SK-MEL-5 (cell line): Measurements from ENCODE around the gene ARSB. TPM values are rescaled to one million over a fixed set of nuclear protein-coding genes. Genes with fewer than 3 reads are reported as not detected.
"Not testable (repeated sequence)": the region's sequence is repeated elsewhere in the genome, so short reads cannot be mapped to it uniquely, and the experiment has no call there.

Experiments
- DNase-seq: peaks from one replicate; pipeline ENCODE4 v3.0.0-alpha.2; 2016; ENCODE audit warnings: low read depth, low spot score
- in situ Hi-C: cut with HindIII; loops from 2 replicates; pipeline ENCODE4 v1.10.0; 2016; ENCODE audit warnings: low sequenced_read_pairs, high pct_unique_total_duplicates, low pct_unique_long_range_greater_than_20kb
- total RNA-seq: library from RNA; depleted of rRNA; stranded (reverse); fragments of >200 nt; shearing (Covaris generic); gene quantifications from 2 replicates; pipeline ENCODE4 v1.2.3, GENCODE V29; 2014

The ARSB gene
- total RNA-seq, 1 experiment from 2014 or later = 25.7 TPM

DNA sequence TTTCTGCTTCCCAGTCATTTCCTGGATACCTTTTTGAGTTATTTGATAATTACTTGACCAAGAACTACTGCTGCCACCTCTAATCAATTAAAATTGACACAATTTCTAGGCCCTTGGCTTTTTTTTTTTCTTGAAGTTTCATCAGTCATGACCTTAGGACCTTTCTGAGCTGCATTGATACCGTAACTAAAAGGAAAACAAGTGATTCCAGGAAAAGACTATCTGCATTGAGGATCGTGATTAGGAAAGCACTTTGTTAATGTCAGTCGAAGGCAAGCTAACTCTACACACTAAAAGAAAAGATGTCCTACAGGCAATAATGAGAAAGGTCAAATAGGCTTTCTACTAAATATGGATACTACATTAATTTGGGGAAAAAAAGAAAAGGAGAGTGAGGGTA, 69.9 kb downstream of the ARSB start:
- no peak for DNase-seq
- in situ Hi-C loops = no loop called here

DNA sequence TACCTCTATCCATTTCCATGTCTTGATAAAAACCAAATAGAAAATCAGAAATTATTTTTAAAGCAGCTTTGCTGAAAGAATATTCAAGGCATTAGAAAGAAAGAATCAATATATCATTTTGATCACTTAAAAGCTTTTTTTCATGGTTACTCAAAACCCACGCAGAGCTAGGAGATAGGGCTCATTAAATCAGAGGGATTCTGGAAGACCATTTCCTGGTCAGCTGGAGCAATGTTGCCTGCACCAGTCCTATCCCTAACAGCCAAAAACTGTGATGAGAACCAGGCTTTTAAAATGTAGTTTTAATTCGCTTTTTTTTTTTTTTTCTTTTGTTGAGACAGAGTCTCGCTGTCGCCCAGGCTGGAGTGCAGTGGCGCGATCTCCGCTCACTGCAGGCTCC, 72.3 kb downstream of the ARSB start:
- no peak for DNase-seq
- in situ Hi-C loops = no loop called here

DNA sequence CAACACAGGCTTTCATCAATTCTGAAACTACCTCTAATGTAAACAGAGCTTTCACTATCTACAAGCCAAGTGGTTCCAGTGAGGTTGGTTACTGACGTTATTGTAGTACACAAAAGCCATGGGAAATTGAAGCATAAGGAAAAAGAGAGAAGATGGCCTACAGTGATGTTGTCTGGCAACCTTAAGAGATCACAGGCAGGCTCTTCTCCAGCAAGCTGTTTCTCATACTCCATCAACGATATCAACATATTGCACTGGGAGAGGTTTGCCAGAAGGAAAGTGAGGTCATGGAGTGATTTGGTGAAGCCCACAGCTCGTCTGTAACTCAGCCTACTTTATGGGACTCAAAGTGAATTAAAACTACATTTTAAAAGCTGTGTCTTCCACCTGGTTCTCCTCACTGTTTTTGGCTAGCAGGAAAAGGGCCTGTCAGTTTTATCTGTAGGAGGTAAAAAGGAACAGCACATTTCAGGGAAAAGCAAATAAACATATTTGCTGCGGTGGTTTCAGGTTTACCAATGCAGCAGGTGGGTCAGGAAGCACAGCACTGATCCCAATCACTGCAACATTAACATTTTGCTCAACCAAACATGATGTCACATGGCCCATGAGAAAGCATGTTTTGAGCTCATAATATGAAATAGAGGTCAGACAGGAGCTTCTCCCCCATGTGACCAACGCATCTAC, 72.9 kb downstream of the ARSB start:
- no peak for DNase-seq
- in situ Hi-C loops = no loop called here

DNA sequence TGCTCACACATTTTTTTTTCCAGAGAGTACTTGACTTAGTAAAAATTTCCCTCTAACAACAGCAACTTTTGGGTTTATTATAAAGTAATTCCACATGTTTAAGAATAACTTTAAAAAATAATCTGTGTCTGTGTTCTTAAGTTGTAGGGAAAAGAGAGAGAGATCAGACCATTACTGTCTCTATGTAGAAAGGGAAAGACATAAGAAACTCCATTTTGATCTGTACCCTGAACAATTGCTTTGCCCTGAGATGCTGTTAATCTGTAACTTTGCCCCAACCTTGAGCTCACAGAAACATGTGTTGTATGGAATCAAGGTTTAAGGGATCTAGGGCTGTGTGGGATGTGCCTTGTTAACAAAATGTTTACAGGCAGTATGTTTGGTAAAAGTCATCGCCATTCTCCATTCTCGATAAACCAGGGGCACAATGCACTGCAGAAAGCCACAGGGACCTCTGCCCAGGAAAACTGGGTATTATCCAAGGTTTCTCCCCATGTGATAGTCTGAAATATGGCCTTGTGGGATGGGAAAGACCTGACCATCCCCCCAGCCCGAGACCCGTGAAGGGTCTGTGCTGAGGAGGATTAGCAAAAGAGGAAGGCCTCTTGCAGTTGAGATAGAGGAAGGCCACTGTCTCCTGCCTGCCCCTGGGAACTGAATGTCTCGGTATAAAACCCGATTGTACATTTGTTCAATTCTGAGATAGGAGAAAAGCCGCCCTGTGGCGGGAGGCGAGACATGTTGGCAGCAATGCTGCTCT, 75.7 kb downstream of the ARSB start:
- DNase-seq, in situ Hi-C loops: not testable (repeated sequence)

DNA sequence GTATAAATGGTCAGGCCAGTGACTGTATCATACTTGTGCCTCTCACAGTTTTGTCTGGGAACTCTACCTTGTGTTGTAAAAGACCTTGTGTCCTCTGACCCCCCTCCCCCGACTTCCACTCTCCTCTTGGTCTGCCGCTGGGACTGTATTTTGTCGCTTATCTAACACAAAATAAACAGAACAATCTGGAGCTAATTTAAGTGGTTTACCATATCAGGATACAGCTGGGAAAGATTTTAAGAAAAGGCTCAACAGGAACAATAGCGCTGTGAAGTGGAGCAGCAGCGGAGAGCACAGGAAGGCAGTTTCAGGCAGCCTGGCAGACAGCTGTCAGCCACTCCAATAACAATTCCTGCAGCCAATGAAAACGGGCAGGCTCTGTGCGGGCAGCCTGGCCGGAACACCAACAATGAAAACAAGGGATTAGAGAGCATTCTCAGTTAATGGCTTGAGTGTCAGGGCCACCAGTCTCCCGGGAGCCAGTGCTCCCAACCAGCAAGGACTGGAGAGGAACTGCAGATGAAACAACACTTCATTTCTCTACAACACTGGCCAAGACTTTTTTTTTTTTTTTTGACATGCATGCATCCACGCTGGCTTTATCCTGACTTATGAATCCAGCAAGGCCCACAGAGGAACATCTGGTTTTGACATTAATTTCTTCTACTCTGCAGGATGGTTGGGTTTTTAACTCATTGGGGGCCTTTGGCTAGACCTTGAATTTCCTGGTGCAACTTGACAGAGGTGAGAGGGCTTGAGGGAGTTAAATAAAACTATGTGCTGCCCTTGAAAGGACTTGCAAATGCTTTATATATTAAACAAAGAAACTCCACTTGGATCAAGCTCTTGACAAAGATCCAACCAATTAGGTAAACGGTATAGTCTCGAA, 76.7 kb downstream of the ARSB start:
- DNase-seq = no peak
- in situ Hi-C loops = no loop called here

DNA sequence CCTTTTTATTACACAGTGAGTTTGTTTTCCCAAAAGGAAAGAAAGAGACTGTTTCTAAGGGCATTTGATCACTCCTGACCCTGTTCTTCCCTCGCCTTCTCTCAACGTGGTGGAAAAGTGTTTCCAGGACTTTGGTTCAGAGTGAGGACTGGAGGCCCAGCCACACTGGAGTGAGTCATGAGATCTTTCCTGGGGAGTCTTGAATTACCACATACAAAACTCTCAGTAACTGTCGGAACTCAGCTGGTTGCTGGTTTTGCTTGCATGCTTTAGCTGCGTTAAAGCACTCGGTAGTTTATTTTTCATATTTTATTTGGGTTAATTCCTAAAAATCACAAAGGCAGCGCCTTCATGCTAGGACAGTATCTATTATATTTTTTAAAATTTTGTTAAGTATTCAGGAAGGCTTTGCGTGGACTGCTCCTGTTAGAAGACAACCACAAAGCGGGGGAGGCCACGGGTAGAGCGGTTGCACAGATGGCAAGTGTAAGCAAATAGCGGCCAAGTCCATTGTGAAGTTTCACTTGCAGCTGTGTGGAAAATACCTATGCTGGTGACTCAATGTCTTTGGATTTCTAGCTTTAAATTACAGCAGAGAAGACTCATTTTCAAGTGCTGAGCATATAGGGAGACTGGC, 77.7 kb downstream of the ARSB start:
- in situ Hi-C loops = no loop called here
- DNase-seq = no peak

DNA sequence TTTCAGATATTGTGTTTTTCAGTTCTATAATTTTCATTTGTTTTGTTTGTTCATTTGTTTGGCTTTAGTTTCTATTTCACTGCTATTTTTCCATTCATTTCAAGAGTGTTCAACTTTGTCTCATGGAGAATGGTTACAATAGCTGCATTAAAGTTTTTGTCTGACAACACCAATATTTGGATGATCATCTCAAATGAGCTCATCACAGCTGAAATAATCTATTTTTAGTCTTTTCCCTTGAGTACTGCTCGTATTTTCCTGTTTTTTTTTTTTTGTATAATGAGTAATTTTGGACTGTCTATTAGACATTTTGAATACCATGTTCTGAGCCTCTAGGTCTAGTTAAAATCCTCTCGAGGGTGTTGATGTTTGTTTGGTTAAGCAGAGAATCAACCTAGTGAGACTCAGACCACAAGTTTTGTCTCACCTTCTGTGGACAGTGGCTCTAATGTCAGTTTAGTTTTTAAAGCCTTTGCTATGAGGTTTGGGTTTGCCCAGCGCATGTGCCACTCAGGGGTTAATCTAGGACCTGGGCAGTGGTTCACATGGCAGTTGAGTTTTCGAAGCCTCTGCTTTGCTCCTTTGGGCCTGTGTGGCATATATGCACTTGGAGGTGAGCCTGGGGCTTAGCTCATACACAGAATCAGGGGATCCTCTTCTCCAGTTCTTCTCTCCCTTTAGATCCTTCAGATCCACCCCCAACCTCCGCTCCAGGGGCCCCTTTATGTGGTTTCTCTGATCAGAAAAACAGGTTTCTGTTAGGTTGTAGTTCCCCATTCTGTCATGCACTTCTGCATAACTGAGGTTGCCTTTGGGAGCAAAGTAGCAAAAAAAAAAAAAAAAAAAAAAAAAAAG, 79.8 kb downstream of the ARSB start:
- in situ Hi-C loops = no loop called here
- DNase-seq = no peak

DNA sequence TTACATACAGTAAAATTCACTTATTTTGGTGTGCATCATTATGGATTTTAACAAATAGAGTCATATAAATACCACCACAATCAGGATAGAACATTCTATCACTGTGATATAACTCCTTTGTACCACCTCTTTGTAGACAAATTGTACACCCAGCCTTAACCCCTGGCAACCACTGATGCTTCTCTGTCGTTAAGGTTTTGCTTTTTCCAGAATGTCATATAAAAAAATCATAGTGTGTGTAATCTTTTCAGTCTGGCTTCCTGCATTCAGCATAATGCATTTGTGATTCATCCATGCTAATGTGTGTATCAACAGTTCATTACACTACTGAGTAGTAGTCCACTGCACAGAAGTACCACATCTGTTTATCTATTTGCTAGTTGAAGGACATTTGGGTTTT, 81.2 kb downstream of the ARSB start:
- in situ Hi-C loops = no loop called here
- DNase-seq = no peak

DNA sequence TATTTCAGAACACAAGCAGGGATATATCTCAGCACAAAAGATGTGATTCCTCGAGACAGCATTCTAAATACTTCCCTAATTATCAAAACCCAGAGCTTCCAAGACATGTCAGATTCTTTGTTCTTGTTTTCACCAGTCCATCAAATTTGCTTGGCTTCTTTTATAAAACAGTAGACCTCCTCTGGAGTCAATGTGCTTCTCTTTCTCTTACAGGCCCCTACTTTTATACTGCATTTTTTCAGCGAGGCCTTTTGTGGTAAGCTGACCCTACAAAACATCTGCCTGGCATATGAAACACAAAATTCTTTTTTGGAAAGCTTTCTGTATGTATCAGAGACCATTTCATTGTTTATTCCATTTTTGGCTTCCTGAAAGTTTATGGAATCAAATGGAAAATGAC, 81.8 kb downstream of the ARSB start:
- no peak for DNase-seq
- in situ Hi-C loops = no loop called here

DNA sequence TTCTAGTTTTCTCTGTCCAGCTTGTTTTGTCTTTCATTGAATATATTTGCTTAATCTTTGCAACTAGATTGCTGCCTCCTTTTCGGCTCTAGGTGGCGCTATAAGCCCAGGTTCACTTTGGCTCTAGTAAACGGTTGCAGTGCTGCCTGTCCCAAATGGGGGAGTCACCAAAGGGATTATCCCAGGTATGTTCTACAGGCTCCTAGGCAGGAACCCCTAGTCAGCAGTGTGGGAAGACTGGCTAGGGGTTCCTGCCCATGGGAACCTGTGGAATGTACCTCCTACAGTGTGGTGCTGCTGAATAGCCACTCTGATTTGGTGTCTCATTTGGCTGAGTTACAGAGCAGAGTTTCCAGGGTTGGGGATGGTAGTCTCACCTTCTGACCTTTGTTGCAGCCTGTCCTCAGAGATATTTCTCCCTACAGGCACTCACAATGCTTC, 85.2 kb downstream of the ARSB start:
- DNase-seq = peak; percentile 68
- in situ Hi-C loops = no loop called here

DNA sequence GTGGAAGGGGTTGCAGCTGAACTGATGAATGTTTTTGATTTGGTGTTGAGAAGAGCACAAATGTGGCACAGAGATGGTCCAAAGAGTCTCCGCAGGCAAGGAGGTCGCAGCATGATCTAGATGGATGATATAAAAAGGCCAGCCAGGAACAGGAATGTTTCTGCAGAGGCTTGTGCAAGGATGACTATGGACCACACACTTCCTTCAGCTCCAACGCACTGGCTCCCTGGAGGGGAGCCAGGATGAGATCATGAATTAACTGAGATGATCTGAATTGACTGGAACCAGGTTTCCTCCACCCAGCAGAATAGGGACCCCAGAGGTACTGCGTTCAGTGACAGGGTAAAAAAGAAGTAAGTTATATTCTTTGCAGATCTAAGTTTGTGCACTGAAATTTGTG, 89.0 kb downstream of the ARSB start:
- in situ Hi-C loops = no loop called here
- no peak for DNase-seq

DNA sequence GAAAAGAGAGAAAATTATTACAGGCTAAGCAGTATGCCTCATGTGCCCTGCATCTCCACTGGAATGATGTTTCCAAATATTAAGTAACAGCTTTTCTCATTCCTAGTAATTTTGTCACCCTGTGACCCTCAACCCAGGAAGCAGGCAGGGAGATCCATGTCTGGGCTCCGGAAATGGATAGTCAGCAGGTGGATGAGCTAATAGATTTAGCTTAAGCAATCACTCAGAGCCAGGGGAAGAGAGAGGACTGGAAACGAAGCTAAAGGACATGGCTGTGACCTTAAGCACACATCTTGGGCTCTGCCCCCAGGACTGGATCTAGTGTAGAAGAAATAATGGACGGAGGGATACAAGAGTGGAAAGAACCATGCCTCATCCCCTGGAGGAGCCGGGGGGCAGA, 89.5 kb downstream of the ARSB start:
- no peak for DNase-seq
- in situ Hi-C loops = no loop called here

DNA sequence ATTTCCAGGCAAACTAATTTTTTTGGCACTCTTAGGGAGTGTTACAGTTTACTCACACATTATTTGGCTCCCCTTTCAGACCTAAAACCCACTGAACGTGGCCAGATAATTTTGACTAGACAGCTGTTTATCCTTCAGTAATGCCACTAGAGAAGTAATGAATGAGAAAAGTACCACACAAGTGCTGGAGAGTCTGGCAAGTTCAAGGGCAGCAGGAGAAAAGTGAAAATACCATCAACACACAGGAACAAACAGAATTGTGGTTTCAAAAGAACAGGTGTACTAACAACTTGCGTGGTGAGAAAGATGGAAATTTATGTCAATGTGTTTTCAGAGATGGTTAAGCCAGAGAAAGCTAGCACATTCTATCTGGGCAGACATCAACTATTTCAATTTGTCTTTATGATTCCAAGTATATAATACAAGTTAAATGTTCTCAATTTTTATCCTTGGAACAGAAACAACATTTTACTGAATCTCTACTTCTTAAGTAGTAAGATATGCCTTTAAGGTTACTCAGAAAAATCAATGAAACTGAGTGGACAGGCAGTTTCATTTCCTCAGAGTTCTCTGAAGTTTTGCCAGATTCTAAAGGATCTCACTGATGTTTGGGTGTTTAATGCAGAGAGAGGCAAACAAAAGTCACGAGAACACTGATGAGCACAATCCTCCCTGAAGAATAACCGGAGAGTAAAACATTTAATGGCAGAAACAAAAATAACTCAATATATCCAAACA, 91.0 kb downstream of the ARSB start:
- no peak for DNase-seq
- in situ Hi-C loops = no loop called here

DNA sequence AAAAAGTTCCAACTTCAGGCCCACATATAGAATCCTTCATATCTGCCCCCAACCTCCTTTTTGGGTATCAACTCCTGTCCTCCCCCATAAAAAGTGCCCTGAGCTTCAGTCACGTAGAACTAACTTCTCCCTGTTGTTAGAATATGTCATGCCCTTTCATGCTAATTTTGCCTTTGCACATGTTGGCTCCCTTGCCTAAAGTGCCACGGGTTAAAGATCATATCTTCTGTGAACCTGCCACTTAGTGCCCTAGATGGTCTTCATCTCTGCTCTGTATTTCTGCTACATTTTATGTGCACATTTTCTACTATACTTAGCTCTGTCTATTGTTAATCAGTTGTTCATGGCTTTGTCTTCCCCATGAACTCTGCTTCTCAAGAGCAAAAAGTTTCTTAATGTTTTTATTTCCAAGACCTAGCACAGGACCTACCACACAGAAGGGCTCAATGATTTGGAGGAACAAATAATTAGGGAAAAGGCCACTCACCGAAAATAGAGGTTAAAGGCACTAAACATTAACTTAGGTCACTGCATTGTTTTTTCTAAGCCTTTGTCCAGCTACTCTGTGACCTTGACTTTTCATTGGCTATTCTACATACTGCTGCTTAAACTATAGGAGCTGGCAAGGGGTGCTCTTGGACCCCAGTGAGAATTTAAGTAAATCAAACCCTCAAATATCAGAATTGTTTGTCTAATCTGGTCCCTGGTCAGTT, 94.3 kb downstream of the ARSB start:
- DNase-seq = no peak
- in situ Hi-C loops = no loop called here

DNA sequence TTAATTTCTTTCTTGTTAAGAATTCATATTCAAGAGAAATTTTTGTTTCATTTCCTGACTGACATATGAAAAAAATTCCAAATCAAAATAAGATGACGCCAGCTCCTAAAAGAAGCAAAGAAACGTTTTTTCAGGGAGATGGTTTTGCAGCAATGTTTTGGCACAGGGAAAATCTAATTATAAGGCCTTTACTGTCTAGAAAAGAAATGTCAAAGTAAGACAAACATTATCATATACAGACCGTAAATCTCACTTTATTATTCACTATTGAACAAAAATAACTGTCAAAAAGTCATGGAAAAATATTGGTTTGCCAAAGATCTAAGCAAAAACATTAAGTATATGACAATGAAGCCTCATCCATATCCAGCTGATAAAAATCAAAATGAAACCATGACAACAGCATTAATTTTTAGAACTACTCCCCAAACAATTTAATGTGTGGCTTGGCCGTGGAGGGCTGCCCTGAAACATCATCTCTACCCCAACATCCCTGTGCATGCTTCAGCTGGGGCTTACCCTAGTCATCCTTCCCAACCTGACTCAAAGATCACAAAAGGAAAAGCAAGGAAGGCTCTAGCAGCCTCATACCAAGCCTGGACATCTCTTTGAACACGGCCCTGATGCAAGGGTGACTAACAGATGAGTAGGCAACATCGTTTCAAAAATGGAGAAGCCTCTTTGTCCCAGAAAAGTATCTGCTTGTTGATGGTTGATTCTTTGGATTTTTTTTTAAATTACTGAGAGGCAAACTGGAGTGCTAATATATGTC, 95.6 kb downstream of the ARSB start:
- DNase-seq = no peak

More for the DNA sequence above, 95.6 kb downstream of the ARSB start:
- in situ Hi-C loops = no loop called here
